ENCODE measurements around the gene NTSR1. TPM values are rescaled to one million over a fixed set of nuclear protein-coding genes. Genes with fewer than 3 reads are reported as not detected.
A peak's percentile ranks its signal among the peaks of the same experiment; 100 is the strongest.
"Not testable (repeated sequence)": the region's sequence is repeated elsewhere in the genome, so short reads cannot be mapped to it uniquely, and the experiment has no call there.

The NTSR1 gene
- total RNA-seq, 1 experiment from 2014 or later = 15.9 TPM

DNA sequence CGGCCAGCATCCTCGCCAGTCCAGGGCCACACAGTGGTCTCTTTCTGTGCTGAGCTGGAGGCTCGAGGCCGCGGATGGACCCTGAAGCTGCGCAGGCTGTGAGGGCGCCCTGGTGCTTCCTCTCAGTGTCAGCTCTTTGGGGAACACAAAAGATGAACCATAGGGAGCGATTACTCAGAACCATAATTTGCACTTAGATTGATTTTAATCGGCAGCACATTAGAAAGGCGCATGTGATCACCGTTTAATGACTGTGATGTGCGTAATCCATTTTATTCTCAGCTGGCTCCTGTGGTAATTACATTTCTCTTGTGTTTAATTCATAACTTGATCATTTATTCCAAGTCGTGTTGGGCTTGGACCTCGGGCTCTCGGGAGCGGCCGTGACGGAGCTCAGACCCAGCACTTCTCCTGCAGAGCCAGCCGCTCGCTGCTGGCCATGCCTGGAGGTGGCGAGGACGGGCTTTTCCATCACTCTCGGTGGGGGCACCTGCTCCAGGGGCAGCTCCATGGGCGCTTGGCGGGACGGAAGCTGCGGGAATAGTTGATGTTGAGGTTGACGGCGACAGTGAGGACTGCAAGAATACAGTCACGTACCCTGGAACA, 25.6 kb upstream of the NTSR1 start:
- intact Hi-C loops (cut with micrococcal nuclease; ENCODE audit: unreplicated experiment) = no loop called here
- Histone ChIP-seq H3K4me3 (ENCODE audit: low read depth, low read length, poor library complexity, severe bottlenecking) (no peak overlapping the region), H3K9me3 (ENCODE audit: low read depth, low read length, poor library complexity, severe bottlenecking) (no peaks in the 10 kb centered on the region), H3K4me1 (ENCODE audit: insufficient read depth, low read length, poor library complexity, severe bottlenecking) (peaks cover 23% of the 10 kb centered on the region), H3K27ac (ENCODE audit: low read depth, low read length, poor library complexity, severe bottlenecking) (no peak overlapping the region), H3K36me3 (ENCODE audit: insufficient read depth, low read length, poor library complexity, severe bottlenecking) (no peaks in the 10 kb centered on the region), H3K27me3 (replicated peaks; ENCODE audit: insufficient read depth, low read depth, low read length, poor library complexity) (no peaks in the 10 kb centered on the region)
- no peak for TF ChIP-seq EZH2 (IDR thresholded peaks at IDR 0.05; ENCODE audit: borderline replicate concordance, low read depth, low read length, poor library complexity, severe bottlenecking)
- TF ChIP-seq CTCF (conservative IDR thresholded peaks at IDR 0.05; ENCODE audit: low read depth, low read length) = no peak
- BruUV-seq (replicated peaks) = no TSS peak
- DNase-seq (ENCODE audit: low spot score) = peak; percentile 53
- POLR2A ChIA-PET (ENCODE audit: low non-redundant PET) = no interaction called here
- CTCF ChIA-PET = no interaction called here

- H3K4me3 ChIP-seq (ENCODE audit: low read depth, low read length, poor library complexity, severe bottlenecking); POLR2A ChIA-PET (ENCODE audit: low non-redundant PET); intact Hi-C loops (cut with micrococcal nuclease; ENCODE audit: unreplicated experiment); H3K9me3 ChIP-seq (ENCODE audit: low read depth, low read length, poor library complexity, severe bottlenecking); H3K36me3 ChIP-seq (ENCODE audit: insufficient read depth, low read length, poor library complexity, severe bottlenecking); DNase-seq (ENCODE audit: low spot score); CTCF ChIA-PET; H3K27ac ChIP-seq (ENCODE audit: low read depth, low read length, poor library complexity, severe bottlenecking); H3K27me3 ChIP-seq (replicated peaks; ENCODE audit: insufficient read depth, low read depth, low read length, poor library complexity); BruUV-seq (replicated peaks): not testable (repeated sequence)
- H3K4me1 ChIP-seq (ENCODE audit: insufficient read depth, low read length, poor library complexity, severe bottlenecking) = peaks cover 31% of the 10 kb centered on the region
Measured at GRCh38 chr20:62683660-62684322, 24.8 kb upstream of the NTSR1 start.

DNA sequence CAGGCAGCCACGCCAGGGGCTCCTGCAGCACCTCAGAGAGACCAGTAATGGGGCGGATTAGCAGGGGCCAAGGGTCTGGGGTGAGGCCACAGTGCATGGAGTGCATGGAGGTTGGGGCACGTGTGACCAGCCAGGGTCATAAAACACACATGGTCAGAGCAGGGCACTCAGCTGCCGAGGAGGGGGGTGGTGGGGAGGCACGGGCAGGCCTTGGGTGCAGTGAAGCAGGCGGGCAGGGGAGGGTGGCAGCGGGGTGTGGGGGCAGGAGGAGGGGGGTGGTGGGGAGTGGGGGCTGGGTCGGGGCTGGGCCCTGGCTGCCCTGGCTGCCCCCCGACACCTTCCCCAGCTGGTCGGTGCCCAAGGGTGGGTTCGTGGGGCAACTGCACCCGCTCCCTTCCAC, 23.7 kb upstream of the NTSR1 start:
- Histone ChIP-seq H3K27me3 (replicated peaks; ENCODE audit: insufficient read depth, low read depth, low read length, poor library complexity) (no peaks in the 10 kb centered on the region), H3K4me3 (ENCODE audit: low read depth, low read length, poor library complexity, severe bottlenecking) (no peak overlapping the region), H3K27ac (ENCODE audit: low read depth, low read length, poor library complexity, severe bottlenecking) (no peak overlapping the region), H3K4me1 (ENCODE audit: insufficient read depth, low read length, poor library complexity, severe bottlenecking) (peaks cover 43% of the 10 kb centered on the region), H3K36me3 (ENCODE audit: insufficient read depth, low read length, poor library complexity, severe bottlenecking) (no peaks in the 10 kb centered on the region), H3K9me3 (ENCODE audit: low read depth, low read length, poor library complexity, severe bottlenecking) (no peaks in the 10 kb centered on the region)
- DNase-seq (ENCODE audit: low spot score) = no peak
- intact Hi-C loops (cut with micrococcal nuclease; ENCODE audit: unreplicated experiment) = no loop called here
- CTCF ChIA-PET = no interaction called here
- TF ChIP-seq CTCF (conservative IDR thresholded peaks at IDR 0.05; ENCODE audit: low read depth, low read length) (no peak), EZH2 (IDR thresholded peaks at IDR 0.05; ENCODE audit: borderline replicate concordance, low read depth, low read length, poor library complexity, severe bottlenecking) (no peak)
- POLR2A ChIA-PET (ENCODE audit: low non-redundant PET) = no interaction called here
- no TSS peak for BruUV-seq (replicated peaks)
